ENCODE data around the gene APOL5. TPM values are rescaled to one million over a fixed set of nuclear protein-coding genes. Genes with fewer than 3 reads are reported as not detected.

APOL5 gene
- total RNA-seq, 1 donor from 2014 or later, result not detected

DNA sequence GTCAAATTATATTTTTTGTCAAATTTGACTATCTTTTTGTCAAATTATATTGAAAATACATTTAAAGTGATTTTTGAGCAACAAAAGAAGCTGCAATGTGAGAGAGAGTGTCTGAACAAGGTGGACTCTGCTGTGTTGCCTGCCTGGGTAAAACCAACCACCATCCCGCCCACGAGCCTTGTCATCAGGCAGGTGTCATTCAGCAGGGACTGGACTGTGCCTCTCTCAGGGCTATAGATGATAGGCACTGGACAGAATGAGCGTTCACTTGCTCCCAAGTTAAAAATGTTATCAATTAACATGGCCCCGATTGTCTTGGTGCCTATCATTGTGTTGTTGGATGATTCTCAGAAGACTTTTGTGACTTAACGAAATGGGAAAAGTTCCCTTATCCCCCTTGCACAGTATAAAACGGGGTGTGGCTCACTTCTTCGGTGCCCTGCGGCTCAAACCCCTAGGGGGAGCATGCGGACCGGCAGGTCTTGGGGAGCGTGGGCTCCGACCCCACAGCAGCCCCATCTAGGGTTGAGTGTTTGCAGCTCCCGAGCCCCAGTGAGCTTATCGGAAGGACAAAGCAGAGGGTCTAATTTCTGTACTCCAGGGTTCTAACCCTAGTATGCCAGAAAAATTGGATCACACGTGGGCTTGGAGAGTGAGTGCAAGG lies 1.7 kb downstream of the APOL5 start:
- Histone ChIP-seq H3K4me1 (no peaks in the 10 kb centered on the region), H3K9me3 (no peaks in the 10 kb centered on the region), H3K4me3 (no peak overlapping the region), H3K36me3 (no peaks in the 10 kb centered on the region), H3K27me3 (no peaks in the 10 kb centered on the region), H3K27ac (no peak overlapping the region)
- no peak for DNase-seq (ENCODE audit: low spot score in 2 of 2)
- intact Hi-C loops (cut with DNase I), result no loop called here
- TF ChIP-seq, protein P1, sequence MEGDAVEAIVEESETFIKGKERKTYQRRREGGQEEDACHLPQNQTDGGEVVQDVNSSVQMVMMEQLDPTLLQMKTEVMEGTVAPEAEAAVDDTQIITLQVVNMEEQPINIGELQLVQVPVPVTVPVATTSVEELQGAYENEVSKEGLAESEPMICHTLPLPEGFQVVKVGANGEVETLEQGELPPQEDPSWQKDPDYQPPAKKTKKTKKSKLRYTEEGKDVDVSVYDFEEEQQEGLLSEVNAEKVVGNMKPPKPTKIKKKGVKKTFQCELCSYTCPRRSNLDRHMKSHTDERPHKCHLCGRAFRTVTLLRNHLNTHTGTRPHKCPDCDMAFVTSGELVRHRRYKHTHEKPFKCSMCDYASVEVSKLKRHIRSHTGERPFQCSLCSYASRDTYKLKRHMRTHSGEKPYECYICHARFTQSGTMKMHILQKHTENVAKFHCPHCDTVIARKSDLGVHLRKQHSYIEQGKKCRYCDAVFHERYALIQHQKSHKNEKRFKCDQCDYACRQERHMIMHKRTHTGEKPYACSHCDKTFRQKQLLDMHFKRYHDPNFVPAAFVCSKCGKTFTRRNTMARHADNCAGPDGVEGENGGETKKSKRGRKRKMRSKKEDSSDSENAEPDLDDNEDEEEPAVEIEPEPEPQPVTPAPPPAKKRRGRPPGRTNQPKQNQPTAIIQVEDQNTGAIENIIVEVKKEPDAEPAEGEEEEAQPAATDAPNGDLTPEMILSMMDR (IDR thresholded peaks at IDR 0.05), result no peak

DNA sequence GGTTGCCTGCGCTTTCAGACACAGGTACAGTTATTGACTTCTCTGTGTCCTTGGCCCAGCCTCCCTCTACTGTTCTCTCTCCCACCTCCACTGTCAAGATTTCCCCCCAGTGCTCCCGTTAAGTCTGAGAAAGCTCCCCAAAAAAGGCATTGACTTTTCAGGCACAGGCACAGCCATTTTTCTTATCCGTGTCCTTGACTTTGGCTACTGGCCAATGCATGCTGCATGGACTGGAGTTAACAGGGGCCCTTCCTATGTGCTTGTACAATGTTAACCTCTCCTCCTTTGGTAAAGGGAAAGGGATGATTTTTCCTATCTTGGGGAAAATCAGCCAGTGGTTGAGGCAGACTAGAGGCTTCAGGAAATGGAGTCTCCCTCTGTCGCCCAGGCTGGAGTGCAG lies 4.3 kb downstream of the APOL5 start:
- Histone ChIP-seq H3K9me3 (no peaks in the 10 kb centered on the region), H3K36me3 (no peaks in the 10 kb centered on the region), H3K4me3 (no peak overlapping the region), H3K4me1 (no peaks in the 10 kb centered on the region), H3K27ac (no peak overlapping the region), H3K27me3 (no peaks in the 10 kb centered on the region)
- TF ChIP-seq, protein P1 (IDR thresholded peaks at IDR 0.05), result no peak
- intact Hi-C loops (cut with DNase I), result no loop called here
- DNase-seq (ENCODE audit: low spot score in 2 of 2), result no peak

DNA sequence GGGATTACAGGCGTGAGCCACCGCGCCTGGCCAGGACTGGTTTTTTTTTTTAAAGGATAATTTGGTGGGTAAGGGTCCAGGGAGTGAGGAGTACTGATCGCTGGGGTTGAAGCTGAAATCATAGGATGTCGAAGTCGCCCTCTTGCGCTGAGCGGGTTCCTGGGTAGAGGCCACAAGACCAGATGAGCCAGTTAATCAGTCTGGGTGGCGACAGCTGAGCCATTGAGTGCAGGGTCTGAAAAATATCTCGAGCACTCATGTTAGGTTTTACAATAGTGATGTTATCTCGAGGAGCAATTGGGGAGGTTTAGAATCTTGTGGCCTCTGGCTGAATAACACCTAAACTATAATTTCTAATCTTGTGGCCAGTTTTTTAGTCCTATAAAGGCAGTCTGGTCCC lies 7.8 kb downstream of the APOL5 start:
- no peak for DNase-seq (ENCODE audit: low spot score in 2 of 2)
- no peak overlapping the region for H3K27ac ChIP-seq
- TF ChIP-seq, protein P1 (IDR thresholded peaks at IDR 0.05), result no peak
- H3K36me3 ChIP-seq, result no peaks in the 10 kb centered on the region
- H3K27me3 ChIP-seq, result no peaks in the 10 kb centered on the region
- H3K4me1 ChIP-seq, result no peaks in the 10 kb centered on the region
- intact Hi-C loops (cut with DNase I), result no loop called here
- H3K4me3 ChIP-seq, result no peak overlapping the region
- no peaks in the 10 kb centered on the region for H3K9me3 ChIP-seq

DNA sequence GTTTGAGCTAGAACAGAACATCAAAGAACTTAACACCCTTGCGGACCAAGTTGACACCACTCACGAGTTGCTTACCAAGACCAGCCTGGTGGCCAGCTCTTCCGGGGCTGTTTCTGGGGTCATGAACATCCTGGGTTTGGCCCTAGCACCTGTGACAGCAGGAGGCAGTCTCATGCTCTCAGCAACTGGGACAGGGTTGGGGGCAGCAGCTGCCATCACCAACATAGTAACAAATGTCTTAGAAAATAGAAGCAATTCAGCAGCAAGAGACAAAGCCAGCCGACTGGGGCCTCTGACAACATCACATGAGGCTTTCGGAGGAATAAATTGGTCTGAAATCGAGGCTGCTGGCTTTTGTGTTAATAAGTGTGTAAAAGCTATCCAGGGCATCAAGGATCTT lies 8.7 kb downstream of the APOL5 start:
- intact Hi-C loops (cut with DNase I), result no loop called here
- TF ChIP-seq, protein P1 (IDR thresholded peaks at IDR 0.05), result no peak

DNA sequence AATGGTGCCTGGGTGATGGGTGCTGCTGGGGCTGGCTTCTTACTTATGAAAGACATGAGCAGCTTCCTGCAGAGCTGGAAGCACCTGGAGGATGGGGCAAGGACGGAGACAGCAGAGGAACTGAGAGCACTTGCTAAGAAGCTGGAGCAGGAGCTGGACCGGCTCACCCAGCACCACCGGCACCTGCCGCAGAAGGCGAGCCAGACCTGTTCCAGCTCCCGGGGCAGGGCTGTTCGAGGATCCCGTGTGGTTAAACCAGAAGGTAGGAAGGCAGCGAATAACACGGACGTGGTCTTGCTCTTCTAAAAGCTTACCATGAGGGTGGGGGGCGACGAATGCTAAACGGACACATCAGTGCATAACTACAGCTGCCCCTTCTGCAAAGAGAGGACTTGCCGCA lies 9.3 kb downstream of the APOL5 start:
- intact Hi-C loops (cut with DNase I), result no loop called here
- no peak overlapping the region for H3K4me3 ChIP-seq
- H3K27me3 ChIP-seq, result no peaks in the 10 kb centered on the region
- H3K4me1 ChIP-seq, result no peaks in the 10 kb centered on the region
- H3K27ac ChIP-seq, result no peak overlapping the region
- TF ChIP-seq, protein P1 (IDR thresholded peaks at IDR 0.05), result no peak
- no peak for DNase-seq (ENCODE audit: low spot score in 2 of 2)
- H3K9me3 ChIP-seq, result no peaks in the 10 kb centered on the region
- H3K36me3 ChIP-seq, result no peaks in the 10 kb centered on the region

More for the DNA sequence above, 8.7 kb downstream of the APOL5 start:
- Histone ChIP-seq H3K27ac (no peak overlapping the region), H3K9me3 (no peaks in the 10 kb centered on the region), H3K27me3 (no peaks in the 10 kb centered on the region), H3K4me1 (no peaks in the 10 kb centered on the region), H3K4me3 (no peak overlapping the region), H3K36me3 (no peaks in the 10 kb centered on the region)
- no peak for DNase-seq (ENCODE audit: low spot score in 2 of 2)

DNA sequence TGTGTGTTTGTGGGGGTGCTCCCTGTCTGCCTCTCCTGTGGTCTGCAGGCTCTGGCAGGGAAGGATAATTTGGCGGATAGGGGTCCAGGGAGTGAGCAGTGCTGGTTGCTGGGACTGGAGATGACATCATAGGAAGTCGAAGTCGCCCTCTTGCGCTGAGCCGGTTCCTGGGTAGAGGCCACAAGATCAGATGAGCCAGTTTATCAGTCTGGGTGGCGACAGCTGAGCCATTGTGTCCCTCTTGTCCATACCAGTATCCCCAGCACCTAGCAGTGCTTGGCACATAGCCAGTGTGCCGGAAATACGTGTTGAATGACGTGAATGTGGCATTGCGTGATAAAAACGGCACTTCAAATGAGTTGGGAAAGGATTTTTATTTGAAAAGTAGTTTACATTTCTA lies 9.8 kb downstream of the APOL5 start:
- TF ChIP-seq, protein P1 (IDR thresholded peaks at IDR 0.05), result no peak
- no peak overlapping the region for H3K4me3 ChIP-seq
- DNase-seq (ENCODE audit: low spot score in 2 of 2), result no peak
- no peaks in the 10 kb centered on the region for H3K4me1 ChIP-seq
- H3K27me3 ChIP-seq, result no peaks in the 10 kb centered on the region
- intact Hi-C loops (cut with DNase I), result no loop called here
- no peak overlapping the region for H3K27ac ChIP-seq
- H3K36me3 ChIP-seq, result no peaks in the 10 kb centered on the region
- H3K9me3 ChIP-seq, result no peaks in the 10 kb centered on the region

All from ascending aorta (tissue), 2 donors.